K562 (cell line): ENCODE results near the gene ZSCAN12. TPM values are rescaled to one million over a fixed set of nuclear protein-coding genes. Genes with fewer than 3 reads are reported as not detected.

ENCODE experiments used
- ATF7 ChIP-seq: fragments of 450-650 bp; IDR thresholded peaks from 2 replicates; pipeline ENCODE4 v1.7.1; 2014; ENCODE audit warnings: mild to moderate bottlenecking, moderate library complexity
- CAMTA2 ChIP-seq: fragments of 250-450 bp; sonication (Bioruptor Pico); conservative IDR thresholded peaks from 2 replicates; pipeline ENCODE4 v1.5.1; 2022
- CREB5 ChIP-seq: fragments of 250-450 bp; sonication (Bioruptor Pico); IDR thresholded peaks from 2 replicates; pipeline ENCODE4 v1.5.0; 2020; ENCODE audit warnings: mild to moderate bottlenecking
- ELF1 ChIP-seq: fragments of 200-800 bp; sonication (Bioruptor generic); IDR thresholded peaks from 2 replicates; pipeline ENCODE4 v1.6.1; 2016; ENCODE audit warnings: missing genetic modification characterization, missing compliant biosample characterization
- ESRRB ChIP-seq: fragments of 250-450 bp; sonication (Bioruptor Pico); IDR thresholded peaks from 2 replicates; pipeline ENCODE4 v1.5.0; 2020; ENCODE audit warnings: mild to moderate bottlenecking, moderate library complexity, borderline replicate concordance
- FOXA3 ChIP-seq, 2 experiments: fragments of 450-650 bp in 1 of 2; sonication (generic) in 1 of 2; formaldehyde crosslinking; IDR thresholded peaks in 1 of 2; conservative IDR thresholded peaks in 1 of 2; 2 replicates each; pipeline versions ENCODE4 v1.4.0 to v1.8.0; 2020 to 2022; ENCODE audit warnings: mild to moderate bottlenecking in 2 of 2, missing genetic modification reagents in 1 of 2
- FOXM1 ChIP-seq, 2 experiments: fragments of 450-650 bp in 1 of 2; sonication (generic) in 1 of 2; formaldehyde crosslinking in 1 of 2; IDR thresholded peaks; 2 replicates each; pipeline versions ENCODE4 v1.6.1 to v1.9.0; 2017 to 2022; ENCODE audit warnings: low read depth in 2 of 2, mild to moderate bottlenecking in 2 of 2, missing genetic modification reagents in 1 of 2, moderate library complexity in 1 of 2
- IRF9 ChIP-seq: fragments of 450-650 bp; IDR thresholded peaks from 2 replicates; pipeline ENCODE4 v1.6.1; 2016; ENCODE audit warnings: missing biosample characterization, missing genetic modification characterization
- MTA3 ChIP-seq: fragments of 450-650 bp; formaldehyde crosslinking; IDR thresholded peaks from 2 replicates; pipeline ENCODE4 v1.6.1; 2017; ENCODE audit warnings: mild to moderate bottlenecking, borderline replicate concordance
- NFE2L1 ChIP-seq: fragments of 450-650 bp; IDR thresholded peaks from 2 replicates; pipeline ENCODE4 v1.6.1; 2016; ENCODE audit warnings: missing genetic modification characterization, low read depth, mild to moderate bottlenecking, missing compliant biosample characterization, moderate library complexity, borderline replicate concordance
- OTX1 ChIP-seq: fragments of 450-650 bp; formaldehyde crosslinking; IDR thresholded peaks from 2 replicates; pipeline ENCODE4 v1.4.0; 2022; ENCODE audit warnings: mild to moderate bottlenecking
- RAD21 ChIP-seq, 2 experiments: fragments of 250-450 bp in 1 of 2; fragments of 450-650 bp in 1 of 2; sonication (Bioruptor Pico) in 1 of 2; formaldehyde crosslinking in 1 of 2; IDR thresholded peaks in 1 of 2; conservative IDR thresholded peaks in 1 of 2; 2 replicates each; pipeline versions ENCODE4 v1.4.0 to v1.8.0; 2020 to 2022; ENCODE audit warnings: mild to moderate bottlenecking in 2 of 2, moderate library complexity in 1 of 2
- SUPT5H ChIP-seq: fragments of 450-650 bp; IDR thresholded peaks from 2 replicates; pipeline ENCODE4 v1.6.1; 2016
- TAF1 ChIP-seq: IDR thresholded peaks from 2 replicates; pipeline ENCODE4 v1.6.1; 2011; ENCODE audit warnings: mild to moderate bottlenecking, low read length, moderate library complexity; ENCODE audit not compliant: insufficient read depth, control insufficient read depth, severe bottlenecking; ENCODE audit errors: extremely low read depth
- TSHZ1 ChIP-seq: fragments of 250-450 bp; sonication (Bioruptor Pico); IDR thresholded peaks from 2 replicates; pipeline ENCODE4 v1.4.0; 2020; ENCODE audit warnings: mild to moderate bottlenecking, moderate library complexity
- ZFX ChIP-seq: sonication (generic); formaldehyde crosslinking; IDR thresholded peaks from 2 replicates; pipeline ENCODE4 v1.8.0; 2022; ENCODE audit warnings: mild to moderate bottlenecking, missing genetic modification reagents, moderate library complexity
- polyA plus RNA-seq, 8 experiments: library from polyadenylated mRNA; depleted of rRNA in 4 of 8; stranded (reverse) in 5 of 8; unstranded in 3 of 8; fragments of >200 nt; fragmentation: Nextera tagmentation in 2 of 8; fragmentation: Illumina TruSeq in 1 of 8; extraction: Ambion mirVana in 2 of 8; extraction: Trizol in 1 of 8; gene quantifications; 2 replicates each; pipeline versions ENCODE4 v1.2.1 to v1.2.3, GENCODE V29; 2011 to 2014; ENCODE audit warnings: inconsistent platforms in 1 of 8, missing spikeins in 1 of 8
- total RNA-seq, 7 experiments: library from RNA; depleted of rRNA in 6 of 7; stranded (reverse); fragments of >200 nt in 6 of 7; fragmentation: Illumina TruSeq in 2 of 7; extraction: Trizol in 2 of 7; gene quantifications; 2 replicates each; pipeline versions ENCODE4 v1.2.1 to v1.2.3, GENCODE V29; 2011 to 2021; ENCODE audit warnings: low replicate concordance in 1 of 7

ZSCAN12 gene
- total and polyA plus RNA-seq, 9 of the 15 experiments (the other 6 are each of a cell fraction or from before 2014, with no cell fraction given) = 2.5 to 19.6 (median 12.5) TPM

- TF ChIP-seq TAF1 (peak; percentile 37), IRF9 (tag) (peak; percentile 97), MTA3 (peak; percentile 80; the same call in 1 of the 2 replicates), TSHZ1 (CRISPR knock-in tag) (peak; percentile 96), OTX1 (CRISPR knock-in tag) (peak; percentile 98), FOXA3 (CRISPR knock-in tag; conservative IDR thresholded peaks at IDR 0.05 in 1 of 2, IDR thresholded peaks at IDR 0.05 in 1 of 2) (peak in 1 of 2 experiments; percentile 65; a peak in 2 of 4 replicates), NFE2L1 (tag) (peak; percentile 98), ZFX (CRISPR knock-in tag) (peak; percentile 68), ESRRB (CRISPR knock-in tag) (peak; percentile 86; the same call in 1 of the 2 replicates), RAD21 (CRISPR knock-in tag; conservative IDR thresholded peaks at IDR 0.05 in 1 of 2, IDR thresholded peaks at IDR 0.05 in 1 of 2) (peak in 1 of 2 experiments; percentile 24; a peak in 1 of 4 replicates), ATF7 (peak; percentile 88), FOXM1 (IDR thresholded peaks at IDR 0.05; ENCODE audit: low read depth) (peak; percentile 27; the same call in 1 of the 2 replicates), FOXM1 (CRISPR knock-in tag; IDR thresholded peaks at IDR 0.05; ENCODE audit: low read depth) (no peak), SUPT5H (no peak), ELF1 (peak; percentile 76), CAMTA2 (CRISPR knock-in tag) (peak; percentile 97), CREB5 (CRISPR knock-in tag) (peak; percentile 95)
Observed at GRCh38 chr6:28353981-28354676, 45.4 kb downstream of the ZSCAN12 start (continued).
